Heart left ventricle (tissue), 16 donors: ENCODE results near the gene PALM3. TPM values are rescaled to one million over a fixed set of nuclear protein-coding genes. Genes with fewer than 3 reads are reported as not detected.

Experiments used
- ATAC-seq, 4 donors: fragments of 200-7000 bp; cut with Tn5 transposase; one replicate each; pipeline ENCODE4 v1.9.1; 2020 to 2022; ENCODE audit warnings: moderate library complexity in 4 of 4, mild to moderate bottlenecking in 3 of 4, moderate number of reproducible peaks in 1 of 4
- DNase-seq, 5 donors: peaks; one replicate each; pipeline ENCODE4 v3.0.0-alpha.2; 2020
- H3K27ac ChIP-seq, 12 donors: fragments of 200-600 bp; sonication (generic) in 4 of 12; one replicate each; pipeline versions ENCODE4 v1.5.0 to v1.8.0; 2016 to 2022; ENCODE audit warnings: mild to moderate bottlenecking in 2 of 12
- H3K27me3 ChIP-seq, 9 donors: fragments of 200-600 bp; sonication (generic) in 2 of 9; one replicate each; pipeline versions ENCODE4 v1.5.1 to v1.8.0; 2016 to 2022; ENCODE audit warnings: mild to moderate bottlenecking in 3 of 9
- H3K36me3 ChIP-seq, 9 donors: fragments of 200-600 bp; sonication (generic) in 2 of 9; one replicate each; pipeline versions ENCODE4 v1.5.0 to v1.8.0; 2018 to 2022; ENCODE audit warnings: mild to moderate bottlenecking in 2 of 9
- H3K4me1 ChIP-seq, 12 donors: fragments of 200-600 bp; sonication (generic) in 4 of 12; one replicate each; pipeline versions ENCODE4 v1.5.0 to v1.8.0; 2016 to 2022; ENCODE audit warnings: mild to moderate bottlenecking in 3 of 12
- H3K4me3 ChIP-seq, 12 donors: fragments of 200-600 bp; sonication (generic) in 4 of 12; one replicate each; pipeline versions ENCODE4 v1.5.0 to v1.8.0; 2017 to 2022; ENCODE audit warnings: mild to moderate bottlenecking in 9 of 12, moderate library complexity in 4 of 12
- H3K9me3 ChIP-seq, 12 donors: fragments of 200-600 bp; sonication (generic) in 4 of 12; one replicate each; pipeline versions ENCODE4 v1.5.0 to v1.8.0; 2016 to 2022; ENCODE audit warnings: mild to moderate bottlenecking in 1 of 12
- CTCF ChIP-seq, 12 donors: fragments of 200-600 bp; sonication (generic) in 4 of 12; IDR thresholded peaks; one replicate each; pipeline versions ENCODE4 v1.5.0 to v1.8.0; 2018 to 2022; ENCODE audit warnings: antibody characterized with exemption in 12 of 12, mild to moderate bottlenecking in 5 of 12
- POLR2A ChIP-seq, 2 donors: fragments of 450-650 bp; IDR thresholded peaks; one replicate each; pipeline ENCODE4 v1.6.1; 2017; ENCODE audit warnings: antibody characterized with exemption in 2 of 2, mild to moderate bottlenecking in 2 of 2, moderate library complexity in 2 of 2
- WGBS, 4 donors: extraction: QIAGEN DNeasy Blood & Tissue Kit in 2 of 4; methylation state at CpG; one replicate each; pipeline versions ENCODE4 v1.1.5 to v1.1.7; 2013 to 2018; 5-methylcytosine and 5-hydroxymethylcytosine counted together
- intact Hi-C, 10 donors: fragments of 100-400 bp; cut with DNase I; formaldehyde crosslinking; loops; one replicate each; pipeline versions ENCODE4 v1.11.1 to v1.14.2; 2022
- polyA plus RNA-seq, 2 donors: library from polyadenylated mRNA; stranded (reverse); fragments of 200-250 nt; gene quantifications; one replicate each; pipeline ENCODE4 v1.2.3, GENCODE V29; 2013
- total RNA-seq, 9 donors: library from RNA; depleted of rRNA in 2 of 9; stranded (reverse); fragments of >200 nt in 2 of 9; fragmentation: NEBNext Ultra II Directional in 3 of 9; extraction: Animal tissue kit (Norgen Biotek cat#: 25700) in 3 of 9; gene quantifications; one replicate each; pipeline versions ENCODE4 v1.1.0 to v1.2.4, GENCODE V29; 2016 to 2023
- donor health status: ischemic (EF 13 %, LVEDD 7.1; RV severe dilation, severe dysfunction).
- donor health status: healthy with polysubstance abuse.
- donor health status: DM: no; HTN: yes; CAD: no.
- donor health status: DM: no; HTN: no; CAD: no.
- donor health status: ischemic (EF 25% LVEDD 6.9; RV normal size, moderate dysfunction).
- donor health status: ischemic (EF 25% LVEDD 5.7; RV mildly dilated, moderate dysfunction).
- donor health status: healthy.
- donor health status: DM: yes; HTN: yes; CAD: no.
- donor health status: ischemic (EF 35%, LVEDD 5.7; RV mildly dilated, moderate dysfunction).
- donor health status: nonischemic (EF 11% LVEDD 7.7; RV severe dilation, severe dysfunction).
- donor health status: DM: yes; HTN: yes; CAD: no.
- donor health status: PGD.
- donor health status: ischemic (EF 29% LVEDD 5.4; RV normal size, mild dysfunction).
- donor health status: nonischemic (EF 23%, LVEDD 6.1; RV moderate dilation, normal function).

The PALM3 gene
- total and polyA plus RNA-seq, 11 donors: 0.06 to 0.60 (median 0.30) TPM; not detected in 6

DNA sequence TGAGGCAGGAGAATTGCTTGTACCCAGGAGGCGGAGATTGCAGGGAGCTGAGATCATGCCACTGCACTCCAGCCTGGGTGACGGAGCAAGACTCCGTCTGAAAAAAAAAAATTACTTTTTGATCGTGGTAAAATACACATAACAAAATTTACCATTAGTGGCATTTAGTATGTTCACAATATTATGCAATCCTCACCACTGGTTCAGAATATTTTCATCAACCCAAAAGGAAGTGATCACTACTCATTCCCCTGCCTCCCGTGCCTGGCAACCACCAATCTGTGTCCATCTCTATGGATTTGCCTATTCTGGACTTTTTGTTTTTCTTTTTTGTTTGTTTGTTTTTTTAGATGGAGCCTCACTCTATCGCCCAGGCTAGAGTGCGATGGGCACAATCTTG, 1.2 kb upstream of the PALM3 start:
- no peaks in the 10 kb centered on the region for H3K9me3 ChIP-seq
- H3K36me3 ChIP-seq: no peaks in the 10 kb centered on the region
- H3K27ac ChIP-seq: no peak overlapping the region
- peaks cover 0 to 7% (median 0%) of the 10 kb centered on the region in 12 donors for H3K4me1 ChIP-seq
- peaks cover 5 to 30% (median 23%) of the 10 kb centered on the region in 9 donors for H3K27me3 ChIP-seq
- WGBS, 4 donors: 78 to 84% (median 81%) methylated on average over 7 of the region's 7 CpGs
- intact Hi-C loops: loop anchor here in 1 of 10 donors (10.0 kb wide), 1 partner anchor 468 kb away; no protein-coding TSS in a partner anchor
- no peak overlapping the region for H3K4me3 ChIP-seq
- TF ChIP-seq CTCF (IDR thresholded peaks at IDR 0.05): no peak
- TF ChIP-seq POLR2A (IDR thresholded peaks at IDR 0.05): no peak
- ATAC-seq (no peak), DNase-seq (no peak)

DNA sequence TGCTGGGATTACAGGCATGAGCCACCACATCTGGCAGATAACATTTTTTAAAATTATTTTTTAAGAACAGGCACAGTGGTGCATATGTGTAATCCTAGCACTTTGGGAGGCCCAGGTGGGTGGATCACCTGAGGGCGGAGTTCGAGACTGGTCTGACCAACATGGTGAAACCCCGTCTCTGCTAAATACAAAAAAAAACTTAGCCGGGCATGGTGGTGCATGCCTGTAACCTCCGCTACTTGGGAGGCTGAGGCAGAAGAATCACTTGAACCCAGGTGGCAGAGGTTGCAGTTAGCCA, 631 bp upstream of the PALM3 start:
- Histone ChIP-seq H3K9me3 (no peaks in the 10 kb centered on the region), H3K36me3 (no peaks in the 10 kb centered on the region), H3K27ac (no peak overlapping the region), H3K4me1 (peaks cover 0 to 12% (median 2%) of the 10 kb centered on the region in 12 donors), H3K4me3 (no peak overlapping the region), H3K27me3 (peaks cover 5 to 34% (median 28%) of the 10 kb centered on the region in 9 donors)
- WGBS, 4 donors: 85 to 95% (median 87%) methylated on average over 5 of the region's 5 CpGs
- DNase-seq (no peak), ATAC-seq (no peak)
- intact Hi-C loops: loop anchor here in 1 of 10 donors (10.0 kb wide), 1 partner anchor 468 kb away; no protein-coding TSS in a partner anchor
- TF ChIP-seq POLR2A (IDR thresholded peaks at IDR 0.05): no peak
- no peak for TF ChIP-seq CTCF (IDR thresholded peaks at IDR 0.05)

DNA sequence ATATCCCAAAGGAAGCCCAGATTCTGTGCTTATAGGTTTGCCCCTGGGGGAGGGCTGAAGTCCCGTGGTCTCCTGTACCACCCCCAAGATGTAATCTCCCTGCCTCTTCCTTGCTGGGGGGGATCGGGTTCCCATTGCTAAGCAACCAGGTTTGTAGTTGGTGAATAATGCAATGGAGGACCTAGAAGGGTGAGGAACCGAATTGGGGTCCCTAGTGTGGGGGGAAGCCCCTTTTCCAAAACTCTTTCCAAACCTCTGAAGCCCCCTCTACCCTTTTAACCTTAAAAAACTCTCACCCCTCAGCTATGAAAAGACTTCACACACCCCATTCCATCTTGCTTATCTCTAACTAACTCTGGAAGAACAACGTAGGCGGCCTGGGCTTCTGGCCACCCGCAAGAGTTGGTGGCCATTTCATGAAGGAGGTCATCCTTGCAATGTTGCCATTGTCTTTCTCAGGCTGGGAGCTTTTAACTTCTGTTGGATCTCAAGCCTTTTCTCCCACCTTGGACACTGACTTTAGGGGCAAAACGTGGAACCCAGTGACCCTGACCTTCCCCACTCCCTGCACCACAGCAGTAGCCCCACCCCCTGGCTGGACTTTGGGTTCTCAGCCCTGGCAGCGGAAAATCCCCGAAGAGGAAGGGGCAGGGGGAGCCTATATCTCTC, 661 bp downstream of the PALM3 start:
- Histone ChIP-seq H3K27ac (no peak overlapping the region), H3K27me3 (peaks cover 5 to 34% (median 28%) of the 10 kb centered on the region in 9 donors), H3K4me3 (no peak overlapping the region), H3K4me1 (peaks cover 0 to 18% (median 2%) of the 10 kb centered on the region in 12 donors), H3K36me3 (no peaks in the 10 kb centered on the region), H3K9me3 (no peaks in the 10 kb centered on the region)
- intact Hi-C loops: loop anchor here in 1 of 10 donors (10.0 kb wide), 1 partner anchor 466 kb away; no protein-coding TSS in a partner anchor
- no peak for ATAC-seq
- WGBS, 4 donors: 46 to 55% (median 51%) methylated on average over 6 to 9 of the region's 9 CpGs
- TF ChIP-seq CTCF (IDR thresholded peaks at IDR 0.05) (no peak), POLR2A (IDR thresholded peaks at IDR 0.05) (no peak)
- DNase-seq: no peak

DNA sequence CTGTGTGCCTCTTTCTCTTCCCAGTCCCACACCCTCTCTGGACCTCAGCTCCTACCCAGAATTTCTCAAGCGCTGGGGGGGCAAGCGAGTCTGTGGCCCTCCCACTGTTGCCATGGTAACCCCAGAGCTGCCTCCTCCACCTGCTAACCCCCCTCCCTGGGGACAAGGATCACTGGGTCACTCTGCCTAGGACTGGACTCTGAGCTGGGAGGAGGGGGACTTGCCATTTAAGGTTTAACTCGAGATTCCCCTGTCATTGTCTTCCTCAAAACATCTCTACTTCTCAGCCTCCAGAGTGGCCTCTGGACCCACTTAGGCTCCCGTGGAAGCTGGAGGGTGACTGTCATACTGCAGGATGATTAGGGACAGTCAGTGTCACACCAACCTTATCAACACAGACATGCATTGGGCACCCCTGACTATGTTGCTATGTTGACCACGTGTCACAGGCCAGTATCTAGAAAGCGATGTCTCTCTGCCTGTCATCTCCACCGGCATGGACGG, 2.2 kb downstream of the PALM3 start:
- intact Hi-C loops: loop anchor here in 2 of 10 donors (10.0 kb wide), 2 partner anchors 175 to 465 kb away; no protein-coding TSS in a partner anchor
- TF ChIP-seq CTCF (IDR thresholded peaks at IDR 0.05) (no peak), POLR2A (IDR thresholded peaks at IDR 0.05) (no peak)
- Histone ChIP-seq H3K27ac (no peak overlapping the region), H3K4me1 (peaks cover 0 to 18% (median 2%) of the 10 kb centered on the region in 12 donors), H3K4me3 (no peak overlapping the region), H3K9me3 (no peaks in the 10 kb centered on the region), H3K27me3 (peaks cover 5 to 34% (median 28%) of the 10 kb centered on the region in 9 donors), H3K36me3 (no peaks in the 10 kb centered on the region)
- ATAC-seq: no peak
- WGBS, 4 donors: 45 to 64% (median 48%) methylated on average over 6 to 8 of the region's 8 CpGs
- DNase-seq: no peak
